22Rv1 (cell line): Measurements from ENCODE around the gene TAF11L11.
"Not testable (repeated sequence)": the region's sequence is repeated elsewhere in the genome, so short reads cannot be mapped to it uniquely, and the experiment has no call there.

Experiments used
- ZFX ChIP-seq: fragments of 450-650 bp; IDR thresholded peaks from 2 replicates; pipeline ENCODE4 v1.6.1; 2017; ENCODE audit warnings: antibody characterized with exemption, borderline replicate concordance
- TF ChIP-seq, protein P1 (sequence below): fragments of 450-650 bp; IDR thresholded peaks from 2 replicates; pipeline ENCODE4 v1.5.1; 2017; ENCODE audit warnings: mild to moderate bottlenecking

GRCh38 chr5:17649232-17649631, 45.2 kb downstream of the TAF11L11 start:
- TF ChIP-seq, protein P1, sequence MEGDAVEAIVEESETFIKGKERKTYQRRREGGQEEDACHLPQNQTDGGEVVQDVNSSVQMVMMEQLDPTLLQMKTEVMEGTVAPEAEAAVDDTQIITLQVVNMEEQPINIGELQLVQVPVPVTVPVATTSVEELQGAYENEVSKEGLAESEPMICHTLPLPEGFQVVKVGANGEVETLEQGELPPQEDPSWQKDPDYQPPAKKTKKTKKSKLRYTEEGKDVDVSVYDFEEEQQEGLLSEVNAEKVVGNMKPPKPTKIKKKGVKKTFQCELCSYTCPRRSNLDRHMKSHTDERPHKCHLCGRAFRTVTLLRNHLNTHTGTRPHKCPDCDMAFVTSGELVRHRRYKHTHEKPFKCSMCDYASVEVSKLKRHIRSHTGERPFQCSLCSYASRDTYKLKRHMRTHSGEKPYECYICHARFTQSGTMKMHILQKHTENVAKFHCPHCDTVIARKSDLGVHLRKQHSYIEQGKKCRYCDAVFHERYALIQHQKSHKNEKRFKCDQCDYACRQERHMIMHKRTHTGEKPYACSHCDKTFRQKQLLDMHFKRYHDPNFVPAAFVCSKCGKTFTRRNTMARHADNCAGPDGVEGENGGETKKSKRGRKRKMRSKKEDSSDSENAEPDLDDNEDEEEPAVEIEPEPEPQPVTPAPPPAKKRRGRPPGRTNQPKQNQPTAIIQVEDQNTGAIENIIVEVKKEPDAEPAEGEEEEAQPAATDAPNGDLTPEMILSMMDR: not testable (repeated sequence)
- not testable (repeated sequence) for TF ChIP-seq ZFX
